Measurements from ENCODE around the gene MAT1A. TPM values are rescaled to one million over a fixed set of nuclear protein-coding genes. Genes with fewer than 3 reads are reported as not detected.

MAT1A gene
- total and polyA plus RNA-seq, 2 of the 13 experiments (the other 11 are each of a cell fraction or from before 2014, with no cell fraction given), result 57.1 to 76.9 TPM

DNA sequence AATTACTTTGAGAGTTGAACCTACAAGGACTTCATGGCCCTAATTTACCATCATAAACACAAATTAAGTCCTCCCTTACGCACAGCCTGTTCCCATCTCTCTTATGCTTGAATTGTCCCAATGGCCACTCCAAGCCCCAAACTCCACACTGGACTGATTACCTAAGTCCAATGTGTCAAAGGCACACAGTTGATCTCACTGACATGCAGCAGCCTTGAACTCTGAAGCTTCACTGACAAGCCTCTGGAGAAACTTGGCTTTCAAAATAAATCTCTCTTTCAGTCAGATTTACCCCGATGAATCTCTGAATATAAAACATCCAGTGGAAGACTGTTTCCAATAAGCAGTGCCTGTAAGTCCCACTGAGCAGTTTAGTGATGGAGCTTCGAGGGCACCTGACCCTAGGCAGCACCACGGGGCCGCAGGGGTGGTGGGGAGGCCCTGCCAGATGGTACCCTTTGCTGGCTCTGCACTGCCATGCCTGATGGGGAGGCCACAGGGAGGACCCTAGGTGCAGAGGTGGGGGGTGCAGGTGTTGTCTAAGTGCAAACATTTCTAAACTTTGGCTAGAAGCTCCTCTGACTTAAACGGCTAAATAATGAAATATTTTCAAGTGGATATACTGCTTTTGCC is 3.3 kb upstream of the MAT1A start (continued):
- TF ChIP-seq TGIF2 (CRISPR knock-in tag; IDR thresholded peaks at IDR 0.05) (no peak), ZNF703 (CRISPR knock-in tag; IDR thresholded peaks at IDR 0.05; ENCODE audit: borderline replicate concordance) (no peak), POLR2AphosphoS2 (IDR thresholded peaks at IDR 0.05; ENCODE audit: low read depth, low read length) (no peak), STAT6 (CRISPR knock-in tag; IDR thresholded peaks at IDR 0.05; ENCODE audit: borderline replicate concordance) (0 out of 2 replicates have a peak, but pooled peaks have one; percentile 35), HIVEP1 (CRISPR knock-in tag; IDR thresholded peaks at IDR 0.05) (no peak), MAX (IDR thresholded peaks at IDR 0.05) (peak; percentile 48; the same call in 1 of the 2 replicates), ZNF687 (CRISPR knock-in tag; IDR thresholded peaks at IDR 0.05) (peak; percentile 68), ZMYM2 (CRISPR knock-in tag; IDR thresholded peaks at IDR 0.05) (peak; percentile 36; the same call in 1 of the 2 replicates), TRIM24 (CRISPR knock-in tag; IDR thresholded peaks at IDR 0.05) (0 out of 2 replicates have a peak, but pooled peaks have one; percentile 21)
- TF ChIP-seq, protein P1, sequence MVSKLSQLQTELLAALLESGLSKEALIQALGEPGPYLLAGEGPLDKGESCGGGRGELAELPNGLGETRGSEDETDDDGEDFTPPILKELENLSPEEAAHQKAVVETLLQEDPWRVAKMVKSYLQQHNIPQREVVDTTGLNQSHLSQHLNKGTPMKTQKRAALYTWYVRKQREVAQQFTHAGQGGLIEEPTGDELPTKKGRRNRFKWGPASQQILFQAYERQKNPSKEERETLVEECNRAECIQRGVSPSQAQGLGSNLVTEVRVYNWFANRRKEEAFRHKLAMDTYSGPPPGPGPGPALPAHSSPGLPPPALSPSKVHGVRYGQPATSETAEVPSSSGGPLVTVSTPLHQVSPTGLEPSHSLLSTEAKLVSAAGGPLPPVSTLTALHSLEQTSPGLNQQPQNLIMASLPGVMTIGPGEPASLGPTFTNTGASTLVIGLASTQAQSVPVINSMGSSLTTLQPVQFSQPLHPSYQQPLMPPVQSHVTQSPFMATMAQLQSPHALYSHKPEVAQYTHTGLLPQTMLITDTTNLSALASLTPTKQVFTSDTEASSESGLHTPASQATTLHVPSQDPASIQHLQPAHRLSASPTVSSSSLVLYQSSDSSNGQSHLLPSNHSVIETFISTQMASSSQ (IDR thresholded peaks at IDR 0.05; ENCODE audit: low read depth), result no peak
- TF ChIP-seq, protein P1 (CRISPR knock-in tag; IDR thresholded peaks at IDR 0.05; ENCODE audit: borderline replicate concordance), result peak; percentile 21; the same call in 1 of the 2 replicates
- TF ChIP-seq, protein P2, sequence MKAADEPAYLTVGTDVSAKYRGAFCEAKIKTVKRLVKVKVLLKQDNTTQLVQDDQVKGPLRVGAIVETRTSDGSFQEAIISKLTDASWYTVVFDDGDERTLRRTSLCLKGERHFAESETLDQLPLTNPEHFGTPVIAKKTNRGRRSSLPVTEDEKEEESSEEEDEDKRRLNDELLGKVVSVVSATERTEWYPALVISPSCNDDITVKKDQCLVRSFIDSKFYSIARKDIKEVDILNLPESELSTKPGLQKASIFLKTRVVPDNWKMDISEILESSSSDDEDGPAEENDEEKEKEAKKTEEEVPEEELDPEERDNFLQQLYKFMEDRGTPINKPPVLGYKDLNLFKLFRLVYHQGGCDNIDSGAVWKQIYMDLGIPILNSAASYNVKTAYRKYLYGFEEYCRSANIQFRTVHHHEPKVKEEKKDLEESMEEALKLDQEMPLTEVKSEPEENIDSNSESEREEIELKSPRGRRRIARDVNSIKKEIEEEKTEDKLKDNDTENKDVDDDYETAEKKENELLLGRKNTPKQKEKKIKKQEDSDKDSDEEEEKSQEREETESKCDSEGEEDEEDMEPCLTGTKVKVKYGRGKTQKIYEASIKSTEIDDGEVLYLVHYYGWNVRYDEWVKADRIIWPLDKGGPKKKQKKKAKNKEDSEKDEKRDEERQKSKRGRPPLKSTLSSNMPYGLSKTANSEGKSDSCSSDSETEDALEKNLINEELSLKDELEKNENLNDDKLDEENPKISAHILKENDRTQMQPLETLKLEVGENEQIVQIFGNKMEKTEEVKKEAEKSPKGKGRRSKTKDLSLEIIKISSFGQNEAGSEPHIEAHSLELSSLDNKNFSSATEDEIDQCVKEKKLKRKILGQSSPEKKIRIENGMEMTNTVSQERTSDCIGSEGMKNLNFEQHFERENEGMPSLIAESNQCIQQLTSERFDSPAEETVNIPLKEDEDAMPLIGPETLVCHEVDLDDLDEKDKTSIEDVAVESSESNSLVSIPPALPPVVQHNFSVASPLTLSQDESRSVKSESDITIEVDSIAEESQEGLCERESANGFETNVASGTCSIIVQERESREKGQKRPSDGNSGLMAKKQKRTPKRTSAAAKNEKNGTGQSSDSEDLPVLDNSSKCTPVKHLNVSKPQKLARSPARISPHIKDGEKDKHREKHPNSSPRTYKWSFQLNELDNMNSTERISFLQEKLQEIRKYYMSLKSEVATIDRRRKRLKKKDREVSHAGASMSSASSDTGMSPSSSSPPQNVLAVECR (CRISPR knock-in tag; IDR thresholded peaks at IDR 0.05; ENCODE audit: borderline replicate concordance), result peak; percentile 19; the same call in 1 of the 2 replicates

Data from HepG2 (cell line).